Inflammatory macrophage treated with lipopolysaccharide for 1 hour (primary cell): ENCODE results near the gene ITPKB.

Experiments
- DNase-seq, 2 donors: peaks; one replicate each; pipeline ENCODE4 v3.0.0-alpha.2; 2020 to 2022

ITPKB gene

DNA sequence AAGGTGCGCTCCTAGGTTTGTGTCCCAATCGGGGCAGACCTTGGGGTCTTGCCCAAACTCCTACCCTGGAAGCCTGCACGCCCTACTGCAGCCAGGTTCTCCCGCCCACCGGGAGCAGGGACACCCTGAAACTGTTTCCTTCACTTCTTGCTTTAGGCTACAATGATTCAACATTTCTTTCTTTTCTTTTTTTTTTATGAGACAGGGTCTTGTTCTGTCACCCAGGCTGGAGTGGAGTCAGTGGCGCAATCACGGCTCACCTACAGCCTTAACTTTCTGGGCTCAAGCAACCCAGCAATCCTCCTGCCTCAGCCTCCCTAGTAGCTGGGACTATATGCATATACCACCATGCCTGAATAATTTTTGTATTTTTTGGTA lies 75.8 kb downstream of the ITPKB start:
- DNase-seq = no peak

GRCh38 chr1:226662642-226663326 lies 76.3 kb downstream of the ITPKB start:
- peak; percentile 91 to 99 for DNase-seq

GRCh38 chr1:226661965-226662364 lies 77.1 kb downstream of the ITPKB start:
- no peak for DNase-seq

DNA sequence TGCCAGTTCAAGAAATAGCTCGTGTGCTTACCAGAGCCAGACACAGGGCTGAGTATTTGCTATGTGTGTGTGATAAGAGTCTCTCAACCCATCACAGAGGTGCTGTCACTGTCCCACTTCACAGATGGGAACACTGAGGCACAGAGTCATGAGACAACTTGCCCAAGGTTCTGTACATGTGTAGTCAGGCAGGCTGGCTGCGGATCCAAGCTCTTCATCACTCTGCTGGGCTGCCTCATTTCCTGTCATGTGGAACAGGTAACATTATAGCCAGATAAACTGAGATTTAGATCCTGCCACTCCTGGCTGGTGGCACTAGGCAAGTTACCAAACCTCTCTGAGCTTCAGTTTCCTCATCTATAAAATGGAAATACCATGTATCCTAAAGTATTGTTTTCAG lies 77.8 kb downstream of the ITPKB start:
- DNase-seq = no peak

DNA sequence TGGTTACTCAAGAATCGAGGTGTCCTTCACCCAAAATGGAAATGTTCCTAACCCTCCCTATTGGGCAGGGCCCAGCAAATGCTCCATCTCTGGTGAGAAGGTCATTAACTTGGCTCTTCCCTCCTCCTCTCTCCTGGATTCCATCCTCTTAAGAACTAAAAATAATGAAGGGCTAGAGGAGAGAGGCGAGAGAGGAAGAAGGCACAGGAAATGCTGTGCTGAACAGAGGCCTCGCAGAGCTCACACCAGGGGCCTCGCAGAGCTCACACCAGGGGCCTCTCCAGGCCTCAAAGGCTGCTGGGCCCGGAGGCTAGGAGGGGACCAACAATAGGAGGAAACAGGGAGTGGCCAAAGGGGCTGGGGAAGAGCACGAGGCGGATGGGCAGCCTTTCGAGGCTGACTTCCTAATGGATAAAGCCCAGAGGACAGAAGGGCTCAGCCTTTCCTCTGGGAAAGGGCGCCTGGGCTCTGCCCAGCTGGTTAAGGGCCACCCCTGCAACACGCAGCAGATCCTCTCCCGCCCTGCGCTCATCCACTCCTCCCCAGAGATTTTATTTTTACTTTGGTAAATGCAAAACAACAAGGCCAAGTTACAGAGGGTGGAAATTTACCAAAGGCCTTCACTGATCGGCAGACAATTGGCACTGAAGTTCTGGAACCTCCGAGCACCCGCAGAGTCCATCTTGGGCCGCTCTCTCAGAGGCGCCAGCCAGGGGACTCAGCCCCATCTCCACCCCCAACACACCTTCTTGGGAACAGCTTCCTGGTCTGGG lies 78.5 kb downstream of the ITPKB start:
- no peak for DNase-seq

DNA sequence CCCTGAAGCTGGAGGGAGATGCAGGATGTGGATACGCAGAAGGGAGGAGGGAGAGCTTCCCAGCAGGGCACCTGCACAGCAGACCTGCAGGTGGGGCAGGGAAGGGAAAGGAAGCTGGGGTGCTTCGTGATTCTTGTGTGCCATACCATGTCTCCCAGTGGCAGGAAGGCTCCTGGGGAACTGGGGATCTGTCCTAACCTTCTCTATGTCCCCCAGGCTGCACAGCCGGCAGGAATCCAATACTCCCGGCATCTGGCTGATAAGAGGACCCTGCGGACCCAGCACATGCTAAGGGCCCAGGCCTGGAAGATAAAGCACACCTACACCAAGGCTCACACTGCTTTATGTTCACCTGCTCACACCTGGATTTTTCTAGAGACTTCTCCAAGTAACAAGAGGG lies 79.4 kb downstream of the ITPKB start:
- DNase-seq = no peak

DNA sequence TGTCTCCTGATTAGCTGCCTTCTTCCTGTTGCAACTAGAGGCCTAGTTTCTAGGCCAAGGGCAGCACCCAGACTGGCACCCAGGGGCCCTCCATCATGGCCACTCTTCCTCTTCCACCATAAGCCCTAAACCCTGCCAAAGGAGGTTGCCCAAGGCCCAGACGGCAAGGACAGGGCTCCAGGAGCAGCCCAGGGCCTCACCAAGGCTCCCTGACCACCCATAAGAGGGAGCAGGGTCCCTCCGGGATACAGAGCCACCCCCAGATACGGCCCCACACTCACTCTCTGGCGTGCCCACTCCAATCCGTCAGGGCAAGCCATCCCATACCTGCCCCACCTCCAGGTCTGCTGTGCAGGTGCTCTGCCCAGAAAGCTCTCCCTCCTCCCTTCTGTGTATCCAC lies 79.9 kb downstream of the ITPKB start:
- no peak for DNase-seq

- DNase-seq = no peak
Measured at GRCh38 chr1:226658546-226659125, 80.4 kb downstream of the ITPKB start.

GRCh38 chr1:226657895-226658545 lies 81.1 kb downstream of the ITPKB start:
- no peak for DNase-seq

- peak in 1 of 2 donors; percentile 83 for DNase-seq
Measured at GRCh38 chr1:226656601-226657277, 82.3 kb downstream of the ITPKB start.

DNA sequence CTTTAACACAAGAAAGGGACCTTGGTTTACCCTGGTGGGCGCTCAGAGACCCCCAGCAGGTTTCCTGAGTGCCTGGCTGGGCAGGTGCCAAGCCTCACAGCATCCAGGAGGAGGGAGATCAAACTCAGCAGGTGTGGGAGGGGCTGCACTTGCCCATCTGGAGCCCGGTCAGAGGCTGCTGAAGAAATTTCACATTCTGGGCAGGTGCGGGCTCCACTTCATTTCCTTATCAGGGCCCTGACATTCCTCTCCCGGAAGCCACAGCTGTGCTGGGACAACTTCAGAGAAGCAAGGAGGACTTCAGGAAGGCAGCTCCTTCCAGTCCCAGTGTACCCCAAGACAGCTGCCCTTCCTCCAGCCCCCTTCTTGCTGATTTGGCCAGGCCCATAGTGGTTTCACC lies 82.9 kb downstream of the ITPKB start:
- DNase-seq = no peak

DNA sequence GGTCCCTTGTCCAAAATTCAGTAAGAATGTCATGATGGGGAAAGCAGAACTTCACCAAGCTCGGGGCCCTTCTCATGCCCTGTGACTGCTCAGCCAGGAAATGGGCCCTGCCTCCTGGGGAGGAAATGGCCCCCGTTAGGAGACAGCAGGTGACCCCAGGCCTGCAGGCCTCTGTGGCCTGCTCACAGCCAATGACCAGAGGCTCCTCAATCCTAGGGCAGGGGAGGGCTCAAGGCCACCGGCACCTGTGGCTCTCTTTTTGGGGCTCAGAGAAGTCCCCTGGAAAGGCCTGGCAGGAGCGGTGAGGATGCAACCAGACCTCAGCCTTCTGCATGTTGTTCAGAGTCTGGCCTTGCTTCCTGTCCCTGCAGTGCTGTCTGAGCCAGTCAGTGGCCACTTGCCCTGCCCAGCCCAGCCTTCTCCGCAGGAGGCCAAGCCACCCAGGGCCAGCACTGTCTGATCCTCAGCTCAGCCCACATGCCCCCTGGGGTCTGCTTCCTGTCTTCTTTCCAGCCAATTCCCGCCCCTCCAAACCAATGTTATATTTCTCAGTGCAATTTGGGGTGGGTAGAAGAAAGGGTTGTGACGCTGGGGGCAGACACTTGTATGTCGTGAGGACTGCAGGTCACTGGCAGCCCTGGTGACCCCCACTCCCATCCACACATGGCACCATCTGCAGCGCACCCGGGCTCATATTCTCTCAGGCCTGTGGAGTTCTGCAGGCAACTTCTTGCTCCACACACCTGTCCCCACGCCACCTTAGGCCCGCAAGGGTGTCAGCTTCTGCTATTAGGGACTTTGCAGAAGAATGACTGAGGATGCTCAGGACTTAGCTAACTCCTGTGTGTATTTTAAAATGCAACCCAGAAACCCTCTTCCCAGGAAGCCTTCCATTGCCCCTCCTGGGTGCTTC lies 83.6 kb downstream of the ITPKB start:
- no peak for DNase-seq

DNA sequence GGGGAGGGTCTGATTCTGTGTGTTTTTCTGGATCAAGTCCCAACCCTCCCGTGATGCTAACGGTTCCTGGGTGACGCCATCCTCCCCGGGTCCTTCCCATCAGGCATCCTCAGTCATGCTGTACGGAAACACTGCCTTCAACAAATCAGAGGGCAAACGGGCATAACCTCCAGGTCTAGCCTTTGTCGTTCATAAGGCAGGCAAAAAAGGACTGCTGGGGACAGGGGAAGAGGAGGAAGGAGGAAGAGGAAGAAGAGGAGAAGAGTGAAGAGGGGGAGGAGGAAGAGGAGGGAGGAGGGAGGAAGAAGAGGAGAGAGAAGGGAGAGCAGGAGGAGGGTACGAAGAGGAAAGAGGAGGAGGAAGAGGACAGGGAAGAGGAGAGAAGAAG lies 84.4 kb downstream of the ITPKB start:
- DNase-seq = no peak

- no peak for DNase-seq
Measured at GRCh38 chr1:226654046-226654667, 84.9 kb downstream of the ITPKB start.

- no peak for DNase-seq
Measured at GRCh38 chr1:226653311-226653921, 85.7 kb downstream of the ITPKB start.

DNA sequence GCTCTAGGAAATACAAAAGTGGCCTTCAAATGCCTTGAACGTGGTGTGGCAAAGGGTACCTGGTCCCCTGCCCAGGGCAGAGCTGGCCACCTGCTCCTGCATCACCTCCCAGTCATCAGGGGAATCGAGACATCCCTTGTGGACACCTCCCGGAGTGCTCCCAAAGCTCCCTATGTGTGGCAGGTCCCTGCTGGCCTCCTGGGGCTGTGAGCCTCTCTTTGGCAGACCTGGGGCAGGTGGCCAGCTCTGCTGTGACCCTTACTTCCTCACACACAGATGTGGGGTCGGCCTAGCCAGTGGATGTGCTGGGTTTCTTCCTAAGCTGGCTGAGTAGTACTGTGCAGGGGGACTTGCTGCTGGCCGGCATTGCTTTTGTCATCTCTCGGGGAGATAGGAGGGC lies 86.5 kb downstream of the ITPKB start:
- DNase-seq = no peak

DNA sequence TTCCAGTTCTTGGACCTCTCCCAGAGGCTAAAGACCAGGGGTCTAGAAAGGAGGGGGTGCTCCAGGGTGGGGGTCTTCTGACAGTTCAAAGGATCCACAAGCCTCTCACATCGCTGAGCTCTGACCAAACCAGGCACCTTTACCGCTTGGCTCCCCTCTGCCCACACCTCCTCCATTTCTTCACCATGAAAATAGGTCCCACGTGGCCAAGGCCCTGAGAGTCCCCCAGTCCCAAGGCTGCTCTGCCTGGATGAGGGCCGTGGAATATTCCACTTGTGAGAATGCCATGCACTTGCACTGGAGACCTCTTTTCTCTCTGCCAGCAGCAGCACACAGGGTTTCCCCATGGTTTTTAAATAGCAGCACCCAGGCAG lies 87.4 kb downstream of the ITPKB start:
- no peak for DNase-seq

DNA sequence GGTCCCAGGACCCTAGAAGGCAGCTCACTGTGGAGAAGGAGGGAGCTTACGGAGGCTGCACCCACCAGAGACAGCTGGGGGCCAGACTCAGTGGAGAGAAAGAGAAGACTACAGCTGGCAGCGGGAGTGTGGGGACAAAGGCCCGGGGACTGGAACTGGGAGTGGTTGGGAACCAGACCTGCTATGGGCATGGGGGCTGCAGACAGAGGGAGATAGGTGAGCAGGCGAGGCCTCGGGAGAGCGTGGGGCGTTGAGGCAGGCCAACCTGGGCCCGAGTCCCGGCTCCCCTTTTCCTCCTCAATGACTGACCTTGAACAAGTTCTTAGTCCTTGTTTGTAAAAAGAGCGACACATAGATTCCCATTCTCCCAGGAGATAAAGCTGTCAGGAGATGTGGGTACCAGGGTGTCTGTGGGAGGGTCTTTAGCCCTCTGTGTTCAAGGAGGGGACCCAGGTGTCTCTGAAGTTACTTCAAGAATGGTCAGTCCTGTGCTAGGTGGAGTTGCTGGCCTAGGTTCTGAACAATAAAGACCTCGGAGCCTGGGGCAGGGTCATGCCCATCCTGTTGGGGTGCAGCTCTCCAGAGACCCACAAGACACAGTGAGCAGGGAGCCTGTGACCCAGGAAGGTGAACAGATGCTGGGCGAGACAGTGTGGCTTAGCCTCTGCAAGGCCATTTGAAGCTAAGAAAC lies 87.9 kb downstream of the ITPKB start:
- no peak for DNase-seq

DNA sequence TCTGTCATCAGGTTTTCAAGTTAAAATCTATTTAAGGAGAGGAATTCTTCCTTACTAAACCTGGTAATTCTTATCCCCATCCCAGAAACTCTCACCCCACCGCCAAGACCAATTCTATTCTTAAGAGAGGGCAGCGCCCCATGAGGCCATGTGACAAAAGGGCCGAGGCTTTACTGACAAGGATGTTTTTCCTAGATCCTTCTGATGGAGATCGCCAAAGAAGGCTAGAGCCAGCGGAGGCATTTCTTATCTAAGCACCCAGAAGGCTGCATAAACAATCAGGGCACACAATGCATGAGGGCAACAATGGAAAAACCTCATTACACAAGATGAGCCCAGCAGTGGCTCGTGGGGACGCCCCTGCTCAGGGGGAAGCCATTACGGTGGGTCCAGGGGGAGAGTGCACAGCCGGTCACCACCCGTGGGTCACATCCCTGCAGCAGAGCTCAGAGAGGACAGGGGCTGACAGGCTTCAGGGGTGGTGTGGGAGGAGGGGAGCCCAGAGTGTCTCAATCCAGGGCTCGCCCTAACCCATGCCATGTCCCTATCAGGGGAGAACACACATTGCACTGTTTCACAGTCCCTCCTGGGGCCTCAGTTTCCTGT lies 88.7 kb downstream of the ITPKB start:
- peak; percentile 75 to 96 for DNase-seq

GRCh38 chr1:226649780-226650179 lies 89.3 kb downstream of the ITPKB start:
- DNase-seq = no peak
